GM15510 (cell line): ENCODE measurements around the gene TUBA1B.

ENCODE experiments used
- POLR2A ChIP-seq: IDR thresholded peaks from 3 replicates; pipeline ENCODE4 v1.6.1; 2011; ENCODE audit warnings: borderline replicate concordance; ENCODE audit not compliant: insufficient read length; ENCODE audit errors: extremely low read depth

Gene TUBA1B

DNA sequence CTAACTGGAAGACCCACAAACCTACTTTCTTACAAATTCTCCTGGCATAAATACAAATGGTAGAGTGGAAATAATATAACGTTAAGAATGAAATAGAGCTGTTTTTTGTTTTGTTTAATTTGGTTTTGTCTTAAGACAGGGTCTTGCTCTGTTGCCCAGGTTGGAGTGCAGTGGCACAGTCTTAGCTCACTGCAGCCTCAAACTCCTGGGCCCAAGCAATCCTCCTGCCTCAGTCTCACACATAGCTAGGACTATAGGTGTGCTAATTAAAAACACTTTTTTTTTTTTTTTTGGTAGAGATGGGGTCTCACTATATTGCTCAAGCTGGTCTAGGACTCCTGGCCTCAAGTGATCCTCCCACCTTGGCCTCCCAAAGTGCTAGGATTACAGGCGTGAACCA, 32.5 kb downstream of the TUBA1B start:
- no peak for TF ChIP-seq POLR2A

DNA sequence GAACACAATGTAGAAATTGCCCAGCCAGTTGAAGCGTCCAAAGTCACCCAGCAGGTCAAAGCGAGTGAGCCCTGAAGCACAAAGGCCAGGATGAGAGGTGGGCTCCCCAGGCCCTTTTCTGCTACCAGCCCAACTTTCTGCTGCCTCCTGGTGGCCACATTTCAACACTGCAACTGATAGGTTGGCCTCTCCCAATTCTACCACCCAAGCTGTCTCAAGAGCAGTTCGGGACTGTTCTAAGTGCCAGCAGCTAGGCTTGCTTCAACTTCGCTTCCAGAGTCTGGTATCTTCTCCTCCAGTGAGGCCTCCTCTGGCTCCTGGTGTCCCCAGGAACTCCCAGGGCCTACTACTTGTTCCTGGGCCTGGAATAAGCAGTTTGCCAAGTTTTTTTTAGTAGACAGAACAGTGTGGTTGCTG, 33.2 kb downstream of the TUBA1B start:
- no peak for TF ChIP-seq POLR2A

DNA sequence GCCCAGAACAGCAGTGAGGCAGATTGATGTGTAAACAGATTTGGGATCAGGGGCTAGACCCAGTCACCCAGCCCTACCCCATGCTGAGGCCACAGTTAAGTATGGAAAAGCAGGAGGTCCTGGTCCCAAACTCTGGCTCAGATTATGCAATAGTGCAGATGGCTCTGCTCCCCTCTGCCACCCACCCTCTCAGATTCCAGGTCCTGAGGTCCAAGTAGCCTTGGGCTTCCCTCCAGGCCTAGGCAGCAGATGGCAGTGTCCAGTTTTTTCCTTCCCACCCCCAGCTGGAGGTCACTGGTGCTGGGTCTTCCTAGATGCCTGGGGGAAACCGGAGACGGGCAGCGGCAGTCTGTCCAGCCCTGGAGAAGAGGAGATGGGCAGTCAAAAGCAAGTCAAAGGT, 33.8 kb downstream of the TUBA1B start:
- TF ChIP-seq POLR2A = no peak

DNA sequence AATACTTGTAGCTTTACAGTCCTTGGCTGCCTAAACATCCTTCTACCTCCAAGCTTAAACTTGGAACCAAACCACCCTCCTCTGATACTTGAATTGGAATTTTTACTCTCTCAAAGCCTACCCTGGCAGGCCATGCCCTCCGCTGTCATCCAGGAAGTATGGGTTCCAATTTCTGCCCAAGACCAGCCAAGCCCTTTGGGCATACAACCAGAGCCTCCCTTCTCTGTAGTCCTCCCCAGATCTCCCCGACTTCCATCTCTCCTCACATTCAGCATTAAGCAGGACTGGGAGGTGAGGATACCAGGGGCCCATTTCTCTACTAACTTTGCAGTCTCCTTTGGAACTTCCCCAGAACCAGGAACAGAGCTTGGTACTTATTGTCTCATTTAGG, 36.2 kb downstream of the TUBA1B start:
- no peak for TF ChIP-seq POLR2A

DNA sequence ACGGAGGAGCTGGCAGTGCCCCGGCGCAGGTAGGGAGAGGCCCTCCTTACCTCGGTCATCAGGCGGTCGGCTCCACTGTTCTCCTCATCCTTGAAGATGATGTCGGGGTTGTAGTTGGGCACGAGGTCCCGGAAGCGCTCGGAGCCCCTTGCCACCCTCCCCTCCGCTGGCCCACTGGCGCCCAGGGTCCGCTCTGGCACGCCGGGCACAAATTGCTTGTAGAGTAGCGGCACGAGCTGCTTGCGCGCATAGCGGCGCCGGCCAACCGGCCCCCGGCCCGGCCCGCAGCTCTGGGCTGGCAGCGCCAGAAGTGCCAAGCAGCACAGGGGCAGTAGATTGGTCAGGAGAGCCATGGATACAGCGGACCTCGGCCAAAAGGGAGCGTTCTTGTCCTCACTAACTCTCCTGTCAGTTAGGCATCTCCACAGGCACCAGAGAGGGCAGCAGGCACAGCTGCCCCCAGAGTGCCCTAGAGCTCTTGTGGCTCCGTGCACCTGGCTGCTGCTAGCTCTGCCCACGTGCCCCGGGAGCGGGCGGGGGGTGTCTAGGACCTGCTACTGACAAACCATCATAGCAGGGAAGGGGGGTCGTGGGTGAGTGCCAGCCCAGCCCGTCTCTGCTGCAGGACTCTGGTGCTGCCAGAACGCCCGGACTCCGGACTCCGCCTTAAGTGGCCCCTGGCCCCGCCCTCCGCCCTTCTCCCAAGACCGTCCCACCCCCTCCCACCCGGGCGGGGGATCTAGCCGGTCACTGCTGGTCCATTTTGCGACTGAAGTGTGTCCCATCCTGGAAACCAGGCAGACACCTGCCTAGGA, 36.8 kb downstream of the TUBA1B start, which contains the start of gene DHH:
Gene DHH (minus strand): TSS at position 642 of the 815 bp plus-strand sequence. CDS start 289 bp downstream, at position 353.
- no peak for TF ChIP-seq POLR2A

DNA sequence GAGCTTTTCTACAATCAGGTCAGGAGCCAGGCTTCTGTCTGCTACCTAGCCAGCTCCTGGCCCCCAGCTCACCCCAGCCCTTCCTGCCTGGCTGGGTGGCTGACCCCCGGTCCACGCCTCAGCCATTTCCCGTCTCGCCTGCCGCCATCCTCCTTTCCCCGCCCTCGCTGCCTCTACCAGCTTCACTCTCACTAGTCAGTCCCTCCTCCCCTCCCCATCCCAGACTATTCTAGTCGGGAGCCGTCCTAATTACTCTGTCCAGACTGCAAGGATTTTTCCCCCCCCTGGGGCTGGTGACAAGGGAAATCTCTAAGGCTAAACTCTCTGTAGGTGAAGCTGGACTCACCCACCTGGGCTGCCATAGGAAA, 37.4 kb downstream of the TUBA1B start:
- no peak for TF ChIP-seq POLR2A

DNA sequence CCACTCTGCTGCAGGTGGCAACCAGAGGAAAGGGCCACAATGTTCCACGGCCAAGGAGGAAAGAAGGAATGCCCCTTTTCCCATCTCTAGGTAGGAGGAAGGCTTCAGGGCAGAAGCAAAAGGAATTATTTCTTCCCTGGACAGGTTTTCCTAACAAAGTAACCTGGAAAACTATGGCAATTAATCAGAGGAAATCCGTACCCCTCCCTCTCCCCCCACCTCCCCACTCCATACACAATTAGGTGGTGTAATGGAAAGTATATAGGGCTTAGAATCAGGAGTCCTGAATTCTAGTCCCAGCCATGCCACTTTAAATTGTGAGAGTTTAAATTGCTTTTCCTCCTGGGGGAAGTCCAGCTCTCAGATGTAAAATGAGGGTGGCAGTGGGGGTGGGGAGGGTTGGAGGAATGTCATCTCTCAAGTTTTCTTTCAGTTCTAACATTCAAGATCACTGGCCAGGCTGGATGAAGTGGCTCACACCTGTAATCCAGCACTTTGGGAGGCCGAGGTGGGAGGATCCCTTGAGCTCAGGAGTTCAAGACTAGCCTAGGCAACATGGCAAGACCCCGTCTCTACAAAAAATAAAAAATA, 38.3 kb downstream of the TUBA1B start:
- no peak for TF ChIP-seq POLR2A

DNA sequence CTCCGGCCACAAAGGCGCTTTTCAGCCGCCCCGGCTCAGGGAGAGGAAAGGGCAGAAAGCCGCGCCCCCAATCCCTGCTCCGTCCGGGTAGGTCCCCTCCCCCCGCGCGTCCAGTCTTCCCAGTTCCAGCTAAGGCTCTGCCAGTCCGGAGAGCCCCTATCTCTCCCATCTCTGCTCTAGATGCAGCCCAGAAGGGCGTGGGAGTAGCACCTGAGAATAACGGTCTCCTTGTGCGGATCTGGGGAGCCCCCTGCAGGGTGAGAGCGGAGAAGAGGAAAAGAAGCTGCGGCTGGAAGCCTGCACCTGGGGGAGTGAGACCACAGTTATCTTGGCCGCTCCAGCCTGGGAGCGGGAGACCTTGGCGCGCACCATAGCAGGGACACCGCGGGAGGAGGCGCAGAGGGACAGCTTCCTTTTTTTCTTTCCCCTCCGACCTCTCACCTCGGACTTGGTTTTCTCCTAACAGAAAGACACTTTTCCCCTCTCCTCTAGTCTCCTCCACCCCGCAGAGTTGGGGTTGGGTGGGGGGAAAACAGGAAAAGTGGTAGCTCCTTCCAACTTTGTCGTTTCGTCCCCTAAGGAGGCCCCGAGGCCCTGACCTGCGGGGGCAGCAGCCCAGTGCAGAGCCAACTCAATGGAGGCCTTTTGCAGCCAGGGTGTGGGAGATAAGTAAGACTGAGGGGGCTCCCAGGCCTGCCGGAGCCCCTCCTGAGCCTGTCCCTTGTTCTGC, 38.9 kb downstream of the TUBA1B start:
- no peak for TF ChIP-seq POLR2A

DNA sequence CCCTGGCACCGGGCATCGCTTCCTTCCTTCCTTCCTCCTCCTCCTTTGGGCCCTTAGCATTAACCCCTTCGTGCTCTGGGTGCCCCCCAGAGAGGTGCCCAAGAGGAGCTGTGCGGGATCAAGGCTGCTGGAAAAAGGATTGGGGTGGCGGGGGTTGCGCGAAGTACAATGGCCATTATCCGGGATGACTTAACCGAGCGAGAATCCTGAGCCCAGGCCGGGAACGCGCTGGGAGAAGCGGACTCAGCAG, 39.4 kb downstream of the TUBA1B start:
- no peak for TF ChIP-seq POLR2A

DNA sequence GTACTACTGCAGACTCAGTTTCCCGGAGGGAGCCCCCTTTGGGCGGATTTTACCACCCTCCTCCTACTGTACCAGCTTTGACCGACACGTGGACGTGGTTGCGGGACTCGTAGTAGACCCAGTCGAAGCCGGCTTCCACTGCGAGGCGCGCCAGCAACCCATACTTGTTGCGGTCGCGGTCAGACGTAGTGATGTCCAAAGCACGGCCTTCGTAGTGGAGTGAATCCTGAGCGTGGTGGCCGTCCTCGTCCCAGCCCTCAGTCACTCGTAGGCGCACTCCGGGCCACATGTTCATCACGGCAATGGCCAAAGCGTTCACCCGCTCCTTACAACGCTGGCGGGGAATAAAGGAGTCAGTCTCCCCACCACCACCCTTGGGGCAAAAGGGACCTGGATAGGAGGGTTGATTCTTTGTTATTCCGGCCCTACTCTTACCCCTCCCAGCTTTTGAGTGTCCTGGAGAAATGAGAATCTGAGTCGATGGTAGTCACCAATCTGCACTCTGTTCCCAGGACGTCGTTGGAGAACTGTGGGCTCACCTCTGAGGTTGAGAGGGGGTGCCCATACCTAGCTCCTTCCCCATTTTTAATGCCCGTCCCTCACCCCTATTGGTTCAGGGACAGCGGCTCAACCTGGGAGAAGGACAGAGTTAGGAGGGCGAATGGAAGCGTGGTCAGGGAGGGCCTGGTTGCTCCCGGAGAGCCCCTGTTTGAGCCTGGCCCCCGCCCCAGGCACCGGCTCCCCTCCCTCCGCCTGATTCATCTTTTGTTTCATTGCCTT, 39.9 kb downstream of the TUBA1B start:
- no peak for TF ChIP-seq POLR2A

DNA sequence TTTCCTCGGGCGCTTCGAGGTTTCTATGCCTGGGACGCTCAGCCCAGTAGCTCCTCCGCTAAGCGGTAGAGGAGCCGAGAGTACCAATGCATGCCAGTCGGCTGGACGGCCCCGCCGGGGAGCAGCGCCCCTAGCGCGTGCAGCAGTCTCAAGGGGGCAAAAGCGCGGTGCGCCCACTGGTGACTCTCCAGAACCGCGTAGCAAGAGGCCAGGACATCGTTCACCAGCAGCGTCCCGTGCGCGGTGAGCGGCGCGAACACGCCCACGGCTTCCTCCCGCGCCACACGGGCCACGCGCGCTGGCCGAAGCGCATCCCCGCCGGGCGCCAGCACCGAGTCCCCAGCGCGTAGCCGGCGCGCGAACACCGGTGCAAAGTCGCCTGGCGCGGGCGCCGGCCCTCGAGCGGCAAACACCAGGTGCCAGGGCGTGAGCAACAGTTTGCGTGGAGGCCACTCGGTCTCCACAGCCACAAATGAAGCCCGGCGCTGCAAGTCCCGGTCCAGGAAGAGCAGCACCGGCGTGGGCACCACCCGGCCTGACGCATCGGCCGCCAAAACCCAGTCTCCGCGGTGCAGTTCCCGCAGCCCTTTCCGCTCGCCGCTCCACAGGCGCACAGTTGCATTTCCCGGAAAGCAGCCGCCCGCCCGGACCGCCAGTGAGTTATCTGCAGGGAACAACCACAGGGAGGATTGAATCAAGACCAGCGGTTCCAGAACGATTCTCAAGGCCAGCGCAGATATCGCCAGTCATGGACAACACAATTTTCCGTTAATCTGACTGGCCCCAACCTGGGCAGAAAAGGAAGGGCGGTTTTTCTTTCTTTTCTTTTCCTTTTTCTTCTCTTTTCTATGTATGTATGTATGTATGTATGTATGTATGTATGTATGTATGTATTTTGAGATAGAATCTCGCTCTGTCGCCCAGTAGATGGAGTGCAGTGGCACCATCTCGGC, 41.1 kb downstream of the TUBA1B start:
- TF ChIP-seq POLR2A = no peak

DNA sequence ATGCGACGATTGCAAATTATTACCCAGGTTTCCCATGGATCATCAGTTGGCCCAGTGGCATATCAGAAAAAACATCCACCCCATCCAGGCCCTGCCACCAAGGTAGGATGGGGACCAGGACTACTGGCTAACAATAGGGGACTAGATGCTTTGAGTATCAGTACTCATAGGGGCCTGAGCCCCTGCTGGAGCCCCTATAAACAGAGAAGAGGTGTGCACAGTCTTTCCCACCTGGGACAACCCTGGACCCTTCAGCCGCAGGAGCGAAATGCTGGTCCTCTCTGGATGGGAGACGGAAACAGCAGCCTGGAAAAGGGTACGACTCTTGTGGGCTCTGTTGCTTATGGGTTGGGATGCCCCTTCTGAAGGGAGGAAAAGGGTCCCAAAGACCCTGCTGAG, 42.3 kb downstream of the TUBA1B start:
- no peak for TF ChIP-seq POLR2A

DNA sequence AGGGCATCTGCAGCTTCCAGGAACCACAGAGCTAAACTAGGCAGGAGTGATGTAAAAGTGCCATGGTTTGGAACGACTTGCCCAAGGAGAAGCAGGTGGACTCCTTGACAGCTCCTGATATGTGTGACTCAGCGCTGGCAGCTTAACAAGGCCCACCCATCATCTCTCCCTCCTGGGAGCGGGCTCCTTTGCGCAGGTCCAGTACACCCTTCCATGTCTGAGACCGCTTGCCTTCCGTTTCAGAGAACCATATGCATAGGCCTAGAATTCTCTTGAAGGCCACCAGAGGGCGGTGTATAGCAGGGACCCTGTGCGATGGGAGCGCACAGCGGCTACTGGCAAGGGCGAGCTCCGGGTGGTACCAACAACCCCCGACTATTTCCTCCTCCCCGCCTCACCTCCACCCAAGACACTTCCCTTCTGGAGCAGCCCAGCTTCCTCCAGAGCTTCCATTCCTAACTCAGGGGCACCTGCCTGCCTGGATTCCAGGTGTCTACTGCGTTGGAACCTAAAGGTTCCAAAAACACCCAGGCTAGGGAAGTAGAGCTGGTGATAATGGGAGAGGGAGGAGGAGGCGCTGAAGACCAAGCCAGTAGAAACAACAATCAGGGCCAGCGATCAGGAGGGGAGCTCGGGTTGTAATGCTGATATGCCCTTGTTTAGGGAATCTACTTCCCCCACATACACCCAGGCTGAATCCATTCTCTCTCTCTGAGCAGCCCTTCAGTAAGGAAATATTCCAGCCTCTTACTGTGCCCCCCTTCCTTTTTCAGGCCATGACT, 42.9 kb downstream of the TUBA1B start:
- no peak for TF ChIP-seq POLR2A

DNA sequence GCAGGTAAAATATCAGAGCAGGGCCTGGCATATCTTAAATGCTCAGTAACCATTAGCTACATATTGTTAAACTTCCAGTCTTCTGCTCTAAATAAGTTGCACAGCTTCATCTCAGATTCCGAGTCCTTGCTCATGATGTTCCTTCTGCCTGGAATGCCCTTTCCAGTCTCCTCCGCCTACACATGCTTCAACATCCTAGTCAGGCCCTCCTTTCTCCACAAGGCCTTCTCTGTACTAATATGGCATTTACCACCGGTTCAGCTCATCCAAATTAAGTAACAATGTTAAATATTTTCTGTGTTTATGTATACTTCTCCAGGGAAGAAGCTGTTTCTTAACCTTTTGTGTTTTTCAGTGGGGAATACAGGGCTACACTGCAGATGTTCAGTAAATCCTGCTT, 45.1 kb downstream of the TUBA1B start:
- TF ChIP-seq POLR2A = no peak

DNA sequence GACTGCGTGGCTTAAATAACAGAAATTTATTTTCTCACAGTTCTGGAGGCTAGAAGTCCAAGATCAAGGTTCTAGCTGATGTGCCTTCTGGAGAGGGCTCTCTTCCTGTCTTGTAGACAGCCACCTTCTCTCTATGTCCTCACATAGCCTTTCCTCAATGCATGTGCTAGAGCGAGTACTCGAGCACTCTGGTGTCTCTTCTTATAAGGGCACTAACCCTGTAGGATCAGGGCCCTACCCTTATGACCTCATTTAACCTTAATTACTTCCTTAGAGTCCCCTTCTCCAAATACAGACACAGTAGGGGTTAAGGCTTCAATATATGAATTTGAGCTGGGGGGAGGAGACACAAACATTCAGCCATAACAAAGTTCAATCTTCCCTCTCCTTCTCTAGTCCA, 46.8 kb downstream of the TUBA1B start:
- no peak for TF ChIP-seq POLR2A
